Limb (tissue), 2 donors: ENCODE measurements around the gene ANKS4B.
"Not testable (repeated sequence)": the region's sequence is repeated elsewhere in the genome, so short reads cannot be mapped to it uniquely, and the experiment has no call there.

Source experiments
- DNase-seq, 2 donors: peaks; one replicate each; pipeline ENCODE4 v3.0.0-alpha.2; 2016; ENCODE audit errors: extremely low spot score in 2 of 2

Gene ANKS4B

GRCh38 chr16:21218153-21218552 is 15.3 kb upstream of the ANKS4B start:
- no peak for DNase-seq

GRCh38 chr16:21219551-21219950 is 13.9 kb upstream of the ANKS4B start:
- DNase-seq, result no peak

- no peak for DNase-seq
Observed at GRCh38 chr16:21222495-21223337, 10.8 kb upstream of the ANKS4B start.

GRCh38 chr16:21223787-21224186 is 9.7 kb upstream of the ANKS4B start:
- no peak for DNase-seq

DNA sequence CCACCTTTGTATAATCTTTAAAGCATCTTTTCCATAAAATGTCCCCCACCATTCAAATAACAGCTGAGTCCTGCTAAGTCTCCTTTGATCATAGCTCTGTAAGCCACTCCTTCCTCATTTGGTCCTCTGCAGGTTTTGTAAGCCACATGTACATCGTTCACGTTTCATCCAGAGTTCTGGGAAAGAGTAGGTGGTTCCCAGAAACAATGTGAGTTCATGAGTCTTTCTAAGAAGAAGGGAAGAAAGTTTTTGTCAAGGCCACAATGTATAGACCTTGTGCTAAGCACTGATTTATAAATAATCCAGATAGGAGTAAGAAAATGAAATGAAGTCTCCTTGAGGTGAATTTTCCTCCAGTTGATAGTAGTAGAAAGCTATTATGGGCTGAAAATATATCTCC is 8.7 kb upstream of the ANKS4B start:
- DNase-seq, result no peak

DNA sequence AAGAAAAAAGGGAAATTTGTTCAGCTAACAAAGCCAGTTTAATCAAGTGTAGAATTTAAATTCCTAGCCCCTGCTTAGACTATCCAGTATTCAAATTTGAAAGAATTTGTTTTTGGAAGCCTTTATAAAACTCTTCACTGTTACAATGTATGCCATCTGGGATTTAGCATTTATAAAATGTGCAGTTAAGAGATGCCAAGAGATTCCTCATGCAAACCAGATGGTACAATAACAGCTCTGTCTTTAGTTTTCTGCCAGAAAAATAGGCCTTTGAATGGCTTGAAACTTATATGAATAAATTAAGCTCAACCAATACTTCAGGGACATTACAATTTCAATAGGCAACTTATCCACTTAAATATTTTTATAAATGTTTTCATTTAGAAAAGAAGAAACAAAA is 6.8 kb upstream of the ANKS4B start:
- no peak for DNase-seq

- no peak for DNase-seq
Observed at GRCh38 chr16:21227866-21228265, 5.6 kb upstream of the ANKS4B start.

- no peak for DNase-seq
Observed at GRCh38 chr16:21228361-21228872, 5.1 kb upstream of the ANKS4B start.

- DNase-seq, result no peak
Observed at GRCh38 chr16:21233045-21233520, 416 bp upstream of the ANKS4B start.

DNA sequence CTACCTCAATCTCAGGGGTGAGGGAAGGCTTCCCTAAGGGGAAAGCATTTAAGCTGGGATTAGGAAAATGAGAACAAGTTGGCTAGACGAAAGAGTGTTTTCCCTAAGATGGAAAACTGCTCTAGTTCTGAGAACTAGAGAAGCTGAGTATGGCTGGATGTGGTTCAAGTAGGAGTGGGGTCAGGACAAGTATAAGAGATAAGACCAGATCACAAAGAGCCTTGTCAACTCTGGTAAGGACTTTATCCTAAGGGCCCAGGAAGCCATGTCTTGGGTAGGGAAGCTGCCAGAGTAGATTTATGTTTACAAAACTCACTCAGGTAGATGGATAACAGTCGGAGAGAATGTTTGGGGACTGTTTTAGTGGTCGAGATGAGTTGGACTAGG is 1.7 kb downstream of the ANKS4B start:
- DNase-seq, result no peak

GRCh38 chr16:21236831-21237230 is 3.3 kb downstream of the ANKS4B start:
- no peak for DNase-seq

DNA sequence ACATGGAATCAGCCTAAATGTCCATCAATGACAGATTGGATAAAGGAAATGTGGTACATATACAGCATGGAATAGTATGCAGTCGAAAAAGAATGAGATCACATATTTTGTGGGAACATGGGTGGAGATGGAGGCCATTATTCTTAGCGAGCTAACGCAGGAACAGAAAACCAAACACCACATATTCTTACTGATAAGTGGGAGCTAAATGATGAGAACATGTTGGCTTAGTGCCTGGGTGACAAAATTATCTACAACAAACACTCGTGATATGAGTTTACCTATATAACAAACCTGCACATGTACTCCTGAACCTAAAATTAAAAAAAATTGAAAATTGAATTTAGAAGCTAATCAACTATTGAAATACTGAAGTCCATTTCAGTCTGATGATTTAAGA is 6.1 kb downstream of the ANKS4B start:
- DNase-seq, result no peak

- DNase-seq, result no peak
Observed at GRCh38 chr16:21242756-21243155, 9.3 kb downstream of the ANKS4B start.

DNA sequence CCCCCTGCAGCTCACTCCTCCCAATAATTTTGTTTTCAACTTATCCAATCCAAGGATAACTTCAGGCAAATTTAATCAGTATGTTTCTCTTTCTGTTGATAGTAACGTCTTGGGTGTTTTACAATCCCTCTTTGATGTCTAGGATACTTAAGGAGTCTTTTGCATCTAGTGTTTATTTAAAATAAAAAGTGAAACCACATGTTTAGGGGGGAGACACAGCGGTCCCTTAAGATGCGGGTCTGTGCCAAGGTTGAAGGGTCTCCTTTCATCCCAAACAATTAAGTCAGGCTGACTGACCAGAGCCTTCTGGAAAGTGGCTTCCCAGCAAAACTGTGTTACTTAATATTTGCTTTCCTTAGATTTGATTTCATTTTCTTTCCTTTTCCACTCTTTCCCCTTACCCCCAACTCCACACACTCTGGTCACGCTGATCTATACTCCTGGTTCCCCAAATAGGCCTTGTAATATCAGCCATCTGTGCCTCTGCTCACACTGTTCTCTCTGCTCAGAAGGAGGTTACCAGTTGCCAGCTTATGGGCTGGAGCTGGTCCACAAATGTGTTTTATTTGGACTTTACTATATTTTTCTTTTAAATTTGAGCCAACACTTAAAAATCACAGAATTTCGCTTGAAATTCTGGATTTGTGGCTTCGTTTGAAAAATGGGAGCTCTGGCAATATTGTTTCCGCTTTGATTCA is 11.2 kb downstream of the ANKS4B start:
- no peak for DNase-seq

DNA sequence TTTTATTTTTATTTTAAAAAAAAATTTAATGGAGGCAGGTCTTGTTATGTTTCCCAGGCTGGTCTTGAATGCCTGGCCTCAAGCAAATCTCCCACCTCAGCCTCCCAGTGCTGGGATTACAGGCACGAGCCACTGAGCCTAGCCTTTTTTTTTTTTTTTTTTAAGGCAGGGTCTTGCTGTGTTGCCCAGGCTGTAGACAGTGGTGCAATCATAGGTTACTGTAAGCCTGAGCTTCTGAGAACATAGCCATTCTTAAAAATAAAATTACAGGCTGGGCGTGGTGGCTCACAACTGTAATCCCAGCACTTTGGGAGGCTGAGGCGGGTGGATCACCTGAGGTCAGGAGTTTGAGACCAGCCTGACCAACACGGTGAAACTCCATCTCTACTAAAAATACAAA is 14.7 kb downstream of the ANKS4B start:
- not testable (repeated sequence) for DNase-seq

DNA sequence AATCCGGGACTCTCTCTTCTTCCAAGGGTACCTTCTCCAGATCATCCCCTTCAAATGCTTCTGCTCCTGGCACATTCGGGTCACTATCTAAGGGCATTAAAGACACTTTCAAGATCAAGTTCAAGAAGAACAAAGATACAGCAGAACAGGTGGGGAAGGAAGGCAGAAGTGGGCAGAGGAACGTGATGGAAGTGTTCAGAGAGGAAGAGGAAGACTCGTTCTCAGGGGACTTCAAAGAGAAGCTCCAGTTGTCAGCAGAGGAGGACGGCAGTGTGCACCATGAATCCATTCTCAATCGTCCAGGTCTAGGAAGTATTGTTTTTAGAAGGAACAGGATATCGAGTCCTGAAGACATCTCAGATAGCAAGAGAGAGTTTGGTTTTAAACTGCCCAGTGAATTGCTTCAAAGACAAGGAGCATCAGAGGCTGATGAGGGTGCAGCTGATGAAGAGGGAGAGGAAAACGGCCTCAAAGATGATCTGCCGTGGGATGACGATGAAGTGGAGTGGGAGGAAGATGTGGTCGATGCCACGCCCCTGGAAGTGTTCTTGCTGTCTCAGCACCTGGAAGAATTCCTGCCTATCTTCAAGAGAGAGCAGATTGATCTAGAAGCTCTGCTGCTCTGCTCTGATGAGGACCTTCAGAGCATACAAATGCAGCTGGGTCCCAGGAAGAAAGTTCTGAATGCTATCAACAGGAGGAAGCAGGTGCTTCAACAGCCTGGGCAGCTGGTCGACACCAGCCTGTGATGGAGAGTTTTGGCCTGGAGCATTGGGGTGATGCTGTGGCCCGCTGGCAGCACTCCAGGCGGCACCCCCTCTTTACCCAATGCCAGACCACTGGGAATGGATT is 16.8 kb downstream of the ANKS4B start:
- no peak for DNase-seq

DNA sequence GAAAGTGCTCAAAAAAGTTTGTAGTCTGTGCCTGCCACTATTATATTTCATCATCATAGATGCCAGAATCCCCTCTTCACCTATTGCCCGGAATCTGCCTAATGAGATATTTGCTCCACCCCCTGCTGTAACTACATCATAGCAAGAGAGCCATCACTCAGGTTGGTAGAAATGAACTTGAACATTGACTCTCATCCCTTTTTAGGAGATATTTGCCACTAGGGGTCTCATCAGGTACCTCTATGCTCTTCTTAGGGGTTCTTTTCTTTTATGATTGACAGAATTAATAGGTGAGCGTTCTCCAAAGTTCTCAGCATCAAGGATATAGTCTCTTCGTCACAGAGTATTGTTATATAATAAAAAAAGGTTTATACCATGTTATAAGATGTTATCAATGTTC is 20.0 kb downstream of the ANKS4B start:
- no peak for DNase-seq

GRCh38 chr16:21256636-21257035 is 23.1 kb downstream of the ANKS4B start:
- no peak for DNase-seq

DNA sequence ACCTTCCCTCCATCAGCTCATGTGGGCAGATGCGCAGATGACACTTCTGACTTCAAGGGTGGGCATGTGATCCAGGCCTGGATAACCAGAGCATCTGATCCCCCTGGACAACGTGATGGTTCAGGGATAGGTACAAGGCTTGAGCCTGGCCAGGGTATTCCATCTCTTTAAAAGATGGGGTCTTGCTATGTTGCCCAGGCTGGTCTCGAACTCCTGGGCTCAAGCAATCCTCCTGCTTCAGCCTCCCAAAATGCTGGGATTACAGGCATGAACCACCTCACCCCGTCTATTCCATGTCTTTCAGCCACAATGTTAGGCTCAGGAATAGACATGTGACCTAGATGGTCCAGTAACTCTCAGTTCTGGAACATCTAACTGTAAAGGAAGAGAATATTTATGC is 23.8 kb downstream of the ANKS4B start:
- no peak for DNase-seq

DNA sequence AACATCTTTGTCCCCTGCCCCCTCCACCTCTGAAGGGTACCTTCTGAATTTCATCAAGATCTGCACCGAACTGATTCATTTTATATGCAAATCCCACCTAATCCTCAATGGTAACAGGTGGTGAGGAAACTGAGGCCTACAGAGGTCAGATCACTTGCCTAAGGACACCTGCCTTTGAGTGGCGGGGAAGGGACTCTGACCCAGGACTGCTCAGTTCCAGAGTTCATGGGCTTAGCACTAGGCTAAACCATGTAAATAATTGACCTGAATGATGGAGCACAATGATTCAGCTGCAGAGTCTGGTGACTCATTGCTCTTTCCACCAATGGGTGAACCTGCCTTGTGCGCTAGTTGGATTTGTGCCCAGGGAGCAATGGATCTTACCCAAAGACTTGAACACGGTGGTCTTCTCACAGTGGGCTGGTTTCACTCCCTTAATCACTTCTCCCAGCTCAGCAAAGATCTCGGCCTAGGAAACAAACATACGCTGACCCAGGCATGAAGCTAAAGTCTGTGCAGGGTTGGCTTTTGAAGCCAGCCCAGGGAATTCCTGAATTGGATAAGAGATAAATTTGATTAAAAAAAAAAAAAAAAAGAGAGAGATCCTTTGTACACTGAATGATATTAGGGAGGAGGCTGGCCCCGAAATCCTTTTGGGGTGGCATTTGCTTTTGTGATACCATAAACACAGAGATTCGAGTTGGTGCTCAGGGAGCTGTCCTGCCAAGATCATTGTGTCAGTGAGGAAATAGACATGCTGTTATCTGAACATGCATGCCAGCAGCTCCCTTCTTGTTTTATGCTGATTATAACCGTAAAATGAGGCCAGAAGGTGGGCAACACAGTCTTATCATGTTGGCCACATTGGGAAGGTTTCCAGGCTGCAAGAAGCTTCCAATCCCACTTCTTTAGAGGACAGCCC is 27.6 kb downstream of the ANKS4B start:
- DNase-seq, result no peak
